ENCODE results near the gene PTPN11.
"Not testable (repeated sequence)": the region's sequence is repeated elsewhere in the genome, so short reads cannot be mapped to it uniquely, and the experiment has no call there.

PTPN11 gene

GRCh38 chr12:112506513-112507166 is 87.9 kb downstream of the PTPN11 start:
- no peaks in the 10 kb centered on the region for H3K4me1 Mint-ChIP-seq
- DNase-seq (ENCODE audit: low spot score in 2 of 2) (no peak), ATAC-seq (replicated peaks; ENCODE audit: extremely low read depth, poor library complexity, severe bottlenecking) (no peak)
- peak overlapping the region; percentile 38 for H3K27ac Mint-ChIP-seq (ENCODE audit: low read depth)
- no peaks in the 10 kb centered on the region for H3K9me3 Mint-ChIP-seq
- no peak overlapping the region for H3K4me3 Mint-ChIP-seq
- no peaks in the 10 kb centered on the region for H3K27me3 Mint-ChIP-seq
- H3K36me3 Mint-ChIP-seq (ENCODE audit: insufficient read depth): peaks cover 57% of the 10 kb centered on the region

GRCh38 chr12:112513471-112513870 is 94.7 kb downstream of the PTPN11 start:
- Mint-ChIP-seq H3K4me3 (no peak overlapping the region), H3K4me1 (no peaks in the 10 kb centered on the region), H3K27me3 (no peaks in the 10 kb centered on the region), H3K27ac (ENCODE audit: low read depth) (no peak overlapping the region), H3K36me3 (ENCODE audit: insufficient read depth) (peaks cover 8% of the 10 kb centered on the region), H3K9me3 (no peaks in the 10 kb centered on the region)
- no peak for ATAC-seq (replicated peaks; ENCODE audit: extremely low read depth, poor library complexity, severe bottlenecking)
- no peak for DNase-seq (ENCODE audit: low spot score in 2 of 2)

- H3K36me3 Mint-ChIP-seq (ENCODE audit: insufficient read depth): peaks cover 5% of the 10 kb centered on the region
- H3K4me3 Mint-ChIP-seq: no peak overlapping the region
- H3K9me3 Mint-ChIP-seq: no peaks in the 10 kb centered on the region
- DNase-seq (ENCODE audit: low spot score in 2 of 2): no peak
- H3K27me3 Mint-ChIP-seq: no peaks in the 10 kb centered on the region
- H3K4me1 Mint-ChIP-seq: no peaks in the 10 kb centered on the region
- ATAC-seq (replicated peaks; ENCODE audit: extremely low read depth, poor library complexity, severe bottlenecking): no peak
- H3K27ac Mint-ChIP-seq (ENCODE audit: low read depth): no peak overlapping the region
Measured at GRCh38 chr12:112514456-112514855, 95.7 kb downstream of the PTPN11 start.

GRCh38 chr12:112514926-112515642 is 96.3 kb downstream of the PTPN11 start:
- peaks cover 5% of the 10 kb centered on the region for H3K36me3 Mint-ChIP-seq (ENCODE audit: insufficient read depth)
- DNase-seq (ENCODE audit: low spot score in 2 of 2) (no peak), ATAC-seq (replicated peaks; ENCODE audit: extremely low read depth, poor library complexity, severe bottlenecking) (no peak)
- H3K4me1 Mint-ChIP-seq: no peaks in the 10 kb centered on the region
- no peak overlapping the region for H3K4me3 Mint-ChIP-seq
- H3K9me3 Mint-ChIP-seq: no peaks in the 10 kb centered on the region
- no peak overlapping the region for H3K27ac Mint-ChIP-seq (ENCODE audit: low read depth)
- H3K27me3 Mint-ChIP-seq: no peaks in the 10 kb centered on the region

- ATAC-seq (replicated peaks; ENCODE audit: extremely low read depth, poor library complexity, severe bottlenecking) (no peak), DNase-seq (ENCODE audit: low spot score in 2 of 2) (no peak)
- Mint-ChIP-seq H3K36me3 (ENCODE audit: insufficient read depth) (peaks cover 2% of the 10 kb centered on the region), H3K4me1 (no peaks in the 10 kb centered on the region), H3K27me3 (no peaks in the 10 kb centered on the region), H3K9me3 (no peaks in the 10 kb centered on the region), H3K4me3 (no peak overlapping the region), H3K27ac (ENCODE audit: low read depth) (no peak overlapping the region)
Measured at GRCh38 chr12:112515868-112516267, 97.1 kb downstream of the PTPN11 start.

- Mint-ChIP-seq H3K4me1 (no peaks in the 10 kb centered on the region), H3K27me3 (no peaks in the 10 kb centered on the region), H3K27ac (ENCODE audit: low read depth) (no peak overlapping the region), H3K36me3 (ENCODE audit: insufficient read depth) (no peaks in the 10 kb centered on the region), H3K4me3 (no peak overlapping the region), H3K9me3 (no peaks in the 10 kb centered on the region)
- DNase-seq (ENCODE audit: low spot score in 2 of 2): no peak
- ATAC-seq (replicated peaks; ENCODE audit: extremely low read depth, poor library complexity, severe bottlenecking): no peak
Measured at GRCh38 chr12:112517730-112518364, 99.1 kb downstream of the PTPN11 start.

GRCh38 chr12:112518365-112518735 is 99.6 kb downstream of the PTPN11 start:
- H3K27me3 Mint-ChIP-seq: no peaks in the 10 kb centered on the region
- ATAC-seq (replicated peaks; ENCODE audit: extremely low read depth, poor library complexity, severe bottlenecking) (no peak), DNase-seq (ENCODE audit: low spot score in 2 of 2) (no peak)
- no peaks in the 10 kb centered on the region for H3K9me3 Mint-ChIP-seq
- H3K4me3 Mint-ChIP-seq: no peak overlapping the region
- no peak overlapping the region for H3K27ac Mint-ChIP-seq (ENCODE audit: low read depth)
- no peaks in the 10 kb centered on the region for H3K36me3 Mint-ChIP-seq (ENCODE audit: insufficient read depth)
- H3K4me1 Mint-ChIP-seq: no peaks in the 10 kb centered on the region

GRCh38 chr12:112519841-112520340 is 101.1 kb downstream of the PTPN11 start:
- H3K27ac Mint-ChIP-seq (ENCODE audit: low read depth); ATAC-seq (replicated peaks; ENCODE audit: extremely low read depth, poor library complexity, severe bottlenecking); H3K27me3 Mint-ChIP-seq; H3K4me1 Mint-ChIP-seq; H3K36me3 Mint-ChIP-seq (ENCODE audit: insufficient read depth); DNase-seq (ENCODE audit: low spot score in 2 of 2); H3K9me3 Mint-ChIP-seq; H3K4me3 Mint-ChIP-seq: not testable (repeated sequence)

GRCh38 chr12:112523856-112524255 is 105.1 kb downstream of the PTPN11 start:
- no peak for DNase-seq (ENCODE audit: low spot score in 2 of 2)
- H3K4me1 Mint-ChIP-seq: no peaks in the 10 kb centered on the region
- no peaks in the 10 kb centered on the region for H3K9me3 Mint-ChIP-seq
- no peak overlapping the region for H3K27ac Mint-ChIP-seq (ENCODE audit: low read depth)
- H3K4me3 Mint-ChIP-seq: no peak overlapping the region
- ATAC-seq (replicated peaks; ENCODE audit: extremely low read depth, poor library complexity, severe bottlenecking): no peak
- H3K36me3 Mint-ChIP-seq (ENCODE audit: insufficient read depth): no peaks in the 10 kb centered on the region
- H3K27me3 Mint-ChIP-seq: no peaks in the 10 kb centered on the region

GRCh38 chr12:112524269-112524668 is 105.5 kb downstream of the PTPN11 start:
- DNase-seq (ENCODE audit: low spot score in 2 of 2) (no peak), ATAC-seq (replicated peaks; ENCODE audit: extremely low read depth, poor library complexity, severe bottlenecking) (no peak)
- H3K4me3 Mint-ChIP-seq: no peak overlapping the region
- H3K4me1 Mint-ChIP-seq: no peaks in the 10 kb centered on the region
- H3K27ac Mint-ChIP-seq (ENCODE audit: low read depth): no peak overlapping the region
- no peaks in the 10 kb centered on the region for H3K36me3 Mint-ChIP-seq (ENCODE audit: insufficient read depth)
- H3K27me3 Mint-ChIP-seq: no peaks in the 10 kb centered on the region
- no peaks in the 10 kb centered on the region for H3K9me3 Mint-ChIP-seq

- Mint-ChIP-seq H3K4me3 (no peak overlapping the region), H3K9me3 (no peaks in the 10 kb centered on the region), H3K27me3 (no peaks in the 10 kb centered on the region), H3K27ac (ENCODE audit: low read depth) (no peak overlapping the region), H3K36me3 (ENCODE audit: insufficient read depth) (no peaks in the 10 kb centered on the region), H3K4me1 (no peaks in the 10 kb centered on the region)
- no peak for DNase-seq (ENCODE audit: low spot score in 2 of 2)
- no peak for ATAC-seq (replicated peaks; ENCODE audit: extremely low read depth, poor library complexity, severe bottlenecking)
Measured at GRCh38 chr12:112524676-112525425, 106.1 kb downstream of the PTPN11 start.

GRCh38 chr12:112525426-112525809 is 106.7 kb downstream of the PTPN11 start:
- Mint-ChIP-seq H3K4me3 (no peak overlapping the region), H3K36me3 (ENCODE audit: insufficient read depth) (no peaks in the 10 kb centered on the region), H3K4me1 (no peaks in the 10 kb centered on the region), H3K27me3 (no peaks in the 10 kb centered on the region), H3K27ac (ENCODE audit: low read depth) (no peak overlapping the region), H3K9me3 (no peaks in the 10 kb centered on the region)
- ATAC-seq (replicated peaks; ENCODE audit: extremely low read depth, poor library complexity, severe bottlenecking): no peak
- DNase-seq (ENCODE audit: low spot score in 2 of 2): no peak
